Measurements from ENCODE around the gene RHNO1.

DNA sequence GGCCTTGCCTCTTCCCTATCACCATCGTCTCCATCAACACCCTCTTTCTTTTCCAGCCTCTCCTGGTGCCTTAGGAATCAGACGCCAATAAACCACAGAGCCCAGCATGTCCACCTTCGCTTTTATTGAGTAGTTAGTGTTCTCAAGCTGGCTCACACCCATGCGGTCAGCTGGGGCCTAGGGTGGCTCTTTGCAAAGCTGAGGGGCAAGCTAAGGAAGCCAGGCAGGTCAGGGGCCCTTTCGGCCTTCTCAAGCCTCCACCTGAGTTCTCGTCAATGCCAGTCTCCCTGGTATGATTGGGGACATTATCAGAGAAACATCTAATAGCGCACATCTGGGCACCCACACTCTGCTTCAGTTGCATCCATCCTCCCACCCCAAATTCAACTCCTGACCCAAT lies 19.4 kb upstream of the RHNO1 start:
- TF ChIP-seq, protein P1, sequence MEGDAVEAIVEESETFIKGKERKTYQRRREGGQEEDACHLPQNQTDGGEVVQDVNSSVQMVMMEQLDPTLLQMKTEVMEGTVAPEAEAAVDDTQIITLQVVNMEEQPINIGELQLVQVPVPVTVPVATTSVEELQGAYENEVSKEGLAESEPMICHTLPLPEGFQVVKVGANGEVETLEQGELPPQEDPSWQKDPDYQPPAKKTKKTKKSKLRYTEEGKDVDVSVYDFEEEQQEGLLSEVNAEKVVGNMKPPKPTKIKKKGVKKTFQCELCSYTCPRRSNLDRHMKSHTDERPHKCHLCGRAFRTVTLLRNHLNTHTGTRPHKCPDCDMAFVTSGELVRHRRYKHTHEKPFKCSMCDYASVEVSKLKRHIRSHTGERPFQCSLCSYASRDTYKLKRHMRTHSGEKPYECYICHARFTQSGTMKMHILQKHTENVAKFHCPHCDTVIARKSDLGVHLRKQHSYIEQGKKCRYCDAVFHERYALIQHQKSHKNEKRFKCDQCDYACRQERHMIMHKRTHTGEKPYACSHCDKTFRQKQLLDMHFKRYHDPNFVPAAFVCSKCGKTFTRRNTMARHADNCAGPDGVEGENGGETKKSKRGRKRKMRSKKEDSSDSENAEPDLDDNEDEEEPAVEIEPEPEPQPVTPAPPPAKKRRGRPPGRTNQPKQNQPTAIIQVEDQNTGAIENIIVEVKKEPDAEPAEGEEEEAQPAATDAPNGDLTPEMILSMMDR (IDR thresholded peaks at IDR 0.05), result no peak
- no peak for TF ChIP-seq EP300 (IDR thresholded peaks at IDR 0.05)

All from suprapubic skin (tissue), 3 donors.